ENCODE data around the gene RCAN2. TPM values are rescaled to one million over a fixed set of nuclear protein-coding genes. Genes with fewer than 3 reads are reported as not detected.

Gene RCAN2
- total and polyA plus RNA-seq, 4 donors: 4.5 to 16.7 (median 4.8) TPM

DNA sequence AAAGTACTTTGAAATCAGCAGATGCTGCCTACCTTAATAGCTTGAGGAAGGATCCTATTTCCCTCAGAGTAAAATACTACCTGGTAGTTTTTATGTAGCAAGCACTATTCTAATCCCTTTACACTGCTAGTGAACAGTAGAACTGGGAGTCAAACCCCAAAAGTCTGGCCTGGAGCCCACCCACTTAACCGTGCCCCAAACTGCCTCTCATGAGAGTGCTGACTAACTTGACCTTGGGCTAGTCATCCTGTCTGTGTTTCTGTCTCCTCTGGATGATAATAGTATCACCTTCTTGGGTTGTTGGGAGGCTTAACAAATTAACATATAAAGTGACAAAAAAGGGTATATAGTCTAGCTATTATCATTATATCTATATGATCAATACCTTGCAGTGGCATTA is 140.5 kb downstream of the RCAN2 start:
- no peaks in the 10 kb centered on the region for H3K36me3 ChIP-seq (ENCODE audit: control insufficient read depth in 4 of 4, insufficient read depth in 4 of 4, low read length in 4 of 4)
- no peak overlapping the region for H3K9ac ChIP-seq (ENCODE audit: insufficient read depth in 1 of 2, low read length in 2 of 2)
- ATAC-seq (ENCODE audit: insufficient read depth, low FRiP score) (no peak), DNase-seq (no peak)
- H3K27me3 ChIP-seq (ENCODE audit: control insufficient read depth in 3 of 3, insufficient read depth in 3 of 3, low read length in 2 of 3): no peaks in the 10 kb centered on the region
- H3K27ac ChIP-seq (ENCODE audit: low read depth in 1 of 2, low read length in 1 of 2): peak overlapping the region in 1 of 2 donors; percentile 70
- H3K4me3 ChIP-seq: no peak overlapping the region
- 69 to 85% methylated on average over 1 of the region's 1 CpG for WGBS, 2 donors
- H3K4me1 ChIP-seq (ENCODE audit: control insufficient read depth in 5 of 5, insufficient read depth in 5 of 5, low read length in 5 of 5): peaks cover 0 to 29% (median 5%) of the 10 kb centered on the region in 5 donors
- TF ChIP-seq, protein P1, sequence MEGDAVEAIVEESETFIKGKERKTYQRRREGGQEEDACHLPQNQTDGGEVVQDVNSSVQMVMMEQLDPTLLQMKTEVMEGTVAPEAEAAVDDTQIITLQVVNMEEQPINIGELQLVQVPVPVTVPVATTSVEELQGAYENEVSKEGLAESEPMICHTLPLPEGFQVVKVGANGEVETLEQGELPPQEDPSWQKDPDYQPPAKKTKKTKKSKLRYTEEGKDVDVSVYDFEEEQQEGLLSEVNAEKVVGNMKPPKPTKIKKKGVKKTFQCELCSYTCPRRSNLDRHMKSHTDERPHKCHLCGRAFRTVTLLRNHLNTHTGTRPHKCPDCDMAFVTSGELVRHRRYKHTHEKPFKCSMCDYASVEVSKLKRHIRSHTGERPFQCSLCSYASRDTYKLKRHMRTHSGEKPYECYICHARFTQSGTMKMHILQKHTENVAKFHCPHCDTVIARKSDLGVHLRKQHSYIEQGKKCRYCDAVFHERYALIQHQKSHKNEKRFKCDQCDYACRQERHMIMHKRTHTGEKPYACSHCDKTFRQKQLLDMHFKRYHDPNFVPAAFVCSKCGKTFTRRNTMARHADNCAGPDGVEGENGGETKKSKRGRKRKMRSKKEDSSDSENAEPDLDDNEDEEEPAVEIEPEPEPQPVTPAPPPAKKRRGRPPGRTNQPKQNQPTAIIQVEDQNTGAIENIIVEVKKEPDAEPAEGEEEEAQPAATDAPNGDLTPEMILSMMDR (IDR thresholded peaks at IDR 0.05; ENCODE audit: control extremely low read depth, extremely low read depth): no peak
- H3K9me3 ChIP-seq (ENCODE audit: control insufficient read depth in 4 of 4, insufficient read depth in 3 of 4, low read length in 3 of 4): no peaks in the 10 kb centered on the region

DNA sequence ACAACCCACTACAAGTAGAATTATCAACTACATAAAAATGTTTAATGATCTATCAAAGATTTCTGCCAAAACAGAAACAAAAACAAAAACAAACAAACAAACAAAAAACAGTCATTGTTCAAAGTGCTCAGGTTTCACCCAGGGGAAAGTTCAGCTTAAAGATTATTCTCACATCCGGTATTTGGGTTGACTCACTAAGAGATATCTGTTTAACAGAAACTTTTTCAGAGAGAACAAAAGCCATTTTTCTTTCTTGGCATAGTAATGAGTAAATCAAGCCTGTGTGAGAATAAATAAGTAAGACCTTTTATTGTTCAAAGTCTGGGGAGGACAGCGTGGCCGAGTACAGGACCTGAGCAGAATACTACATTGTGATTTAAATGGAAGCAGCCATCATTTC is 143.6 kb downstream of the RCAN2 start:
- ATAC-seq (ENCODE audit: insufficient read depth, low FRiP score) (no peak), DNase-seq (no peak)
- 89 to 91% methylated on average over 3 of the region's 3 CpGs for WGBS, 2 donors
- H3K4me1 ChIP-seq (ENCODE audit: control insufficient read depth in 5 of 5, insufficient read depth in 5 of 5, low read length in 5 of 5): peaks cover 0 to 11% (median 0%) of the 10 kb centered on the region in 5 donors
- no peaks in the 10 kb centered on the region for H3K9me3 ChIP-seq (ENCODE audit: control insufficient read depth in 4 of 4, insufficient read depth in 3 of 4, low read length in 3 of 4)
- H3K9ac ChIP-seq (ENCODE audit: insufficient read depth in 1 of 2, low read length in 2 of 2): no peak overlapping the region
- H3K36me3 ChIP-seq (ENCODE audit: control insufficient read depth in 4 of 4, insufficient read depth in 4 of 4, low read length in 4 of 4): no peaks in the 10 kb centered on the region
- no peaks in the 10 kb centered on the region for H3K27me3 ChIP-seq (ENCODE audit: control insufficient read depth in 3 of 3, insufficient read depth in 3 of 3, low read length in 2 of 3)
- peak overlapping the region in 1 of 2 donors; percentile 21 for H3K27ac ChIP-seq (ENCODE audit: low read depth in 1 of 2, low read length in 1 of 2)
- no peak overlapping the region for H3K4me3 ChIP-seq
- TF ChIP-seq, protein P1 (IDR thresholded peaks at IDR 0.05; ENCODE audit: control extremely low read depth, extremely low read depth): no peak

DNA sequence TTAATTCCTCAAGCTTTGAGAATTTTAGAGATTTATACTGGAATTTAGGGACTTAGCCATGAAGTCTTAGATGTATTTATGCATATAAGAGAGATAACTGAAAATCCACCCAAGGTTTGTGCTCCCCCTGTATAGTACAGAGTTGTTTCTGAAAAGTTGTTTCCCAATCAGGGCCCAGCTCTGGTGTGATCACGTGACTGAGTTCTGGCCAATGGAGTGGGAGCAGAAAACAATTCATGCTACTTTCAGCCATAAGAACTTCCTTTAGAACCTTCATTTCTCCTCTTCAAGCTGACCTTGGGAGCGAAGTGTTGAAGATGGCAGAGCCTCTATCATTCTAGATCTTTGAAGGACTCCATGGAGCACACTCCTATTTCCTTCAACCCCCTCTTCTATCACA is 151.0 kb downstream of the RCAN2 start:
- no peaks in the 10 kb centered on the region for H3K27me3 ChIP-seq (ENCODE audit: control insufficient read depth in 3 of 3, insufficient read depth in 3 of 3, low read length in 2 of 3)
- no peaks in the 10 kb centered on the region for H3K9me3 ChIP-seq (ENCODE audit: control insufficient read depth in 4 of 4, insufficient read depth in 3 of 4, low read length in 3 of 4)
- no peak overlapping the region for H3K4me3 ChIP-seq
- H3K27ac ChIP-seq (ENCODE audit: low read depth in 1 of 2, low read length in 1 of 2): no peak overlapping the region
- 90 to 91% methylated on average over 2 of the region's 2 CpGs for WGBS, 2 donors
- no peak for ATAC-seq (ENCODE audit: insufficient read depth, low FRiP score)
- no peak overlapping the region for H3K9ac ChIP-seq (ENCODE audit: insufficient read depth in 1 of 2, low read length in 2 of 2)
- DNase-seq: no peak
- TF ChIP-seq, protein P1 (IDR thresholded peaks at IDR 0.05; ENCODE audit: control extremely low read depth, extremely low read depth): no peak
- H3K4me1 ChIP-seq (ENCODE audit: control insufficient read depth in 5 of 5, insufficient read depth in 5 of 5, low read length in 5 of 5): peaks cover 0 to 5% (median 0%) of the 10 kb centered on the region in 5 donors
- no peaks in the 10 kb centered on the region for H3K36me3 ChIP-seq (ENCODE audit: control insufficient read depth in 4 of 4, insufficient read depth in 4 of 4, low read length in 4 of 4)

DNA sequence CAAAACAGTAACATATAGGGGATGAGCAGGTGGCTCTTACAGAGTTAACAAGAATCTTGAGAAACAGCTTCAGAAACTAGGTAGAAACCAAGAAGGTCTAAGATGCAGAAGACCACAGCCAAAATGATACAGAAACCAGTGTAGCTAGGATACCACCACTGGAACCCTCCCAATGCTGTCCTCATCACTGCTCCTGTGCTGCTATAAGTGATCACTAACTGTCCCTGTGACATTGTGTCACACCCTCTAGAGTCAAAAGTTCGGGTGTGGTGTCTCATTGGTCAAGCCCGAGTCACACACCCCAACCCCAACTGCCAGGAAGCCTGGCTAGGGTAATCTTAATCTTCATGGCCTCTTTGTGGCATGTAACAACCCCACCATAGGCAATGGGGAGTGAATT is 153.1 kb downstream of the RCAN2 start:
- WGBS, 2 donors: 81 to 85% methylated on average over 2 of the region's 2 CpGs
- TF ChIP-seq, protein P1 (IDR thresholded peaks at IDR 0.05; ENCODE audit: control extremely low read depth, extremely low read depth): no peak
- Histone ChIP-seq H3K27me3 (ENCODE audit: control insufficient read depth in 3 of 3, insufficient read depth in 3 of 3, low read length in 2 of 3) (no peaks in the 10 kb centered on the region), H3K4me1 (ENCODE audit: control insufficient read depth in 5 of 5, insufficient read depth in 5 of 5, low read length in 5 of 5) (peaks cover 0 to 5% (median 0%) of the 10 kb centered on the region in 5 donors), H3K9me3 (ENCODE audit: control insufficient read depth in 4 of 4, insufficient read depth in 3 of 4, low read length in 3 of 4) (no peaks in the 10 kb centered on the region), H3K27ac (ENCODE audit: low read depth in 1 of 2, low read length in 1 of 2) (no peak overlapping the region), H3K9ac (ENCODE audit: insufficient read depth in 1 of 2, low read length in 2 of 2) (no peak overlapping the region), H3K4me3 (no peak overlapping the region), H3K36me3 (ENCODE audit: control insufficient read depth in 4 of 4, insufficient read depth in 4 of 4, low read length in 4 of 4) (no peaks in the 10 kb centered on the region)
- no peak for ATAC-seq (ENCODE audit: insufficient read depth, low FRiP score)
- DNase-seq: no peak
